ENCODE measurements around the gene SLC27A2.

SLC27A2 gene

GRCh38 chr15:50181969-50182218, at the start of gene SLC27A2:
TSS of gene SLC27A2 (plus strand) at chr15:50182196. CDS start at chr15:50182428, 232 bp downstream.
- TF ChIP-seq GATA3 (IDR thresholded peaks at IDR 0.05; ENCODE audit: low read depth, low read length) (no peak), GATA2 (IDR thresholded peaks at IDR 0.05; ENCODE audit: low read depth, low read length) (no peak)

- TF ChIP-seq GATA3 (IDR thresholded peaks at IDR 0.05; ENCODE audit: low read depth, low read length) (no peak), GATA2 (IDR thresholded peaks at IDR 0.05; ENCODE audit: low read depth, low read length) (no peak)
Observed at GRCh38 chr15:50134524-50135024, 47.4 kb upstream of the SLC27A2 start.

- no peak for TF ChIP-seq GATA2 (IDR thresholded peaks at IDR 0.05; ENCODE audit: low read depth, low read length)
- TF ChIP-seq GATA3 (IDR thresholded peaks at IDR 0.05; ENCODE audit: low read depth, low read length) = no peak
Observed at GRCh38 chr15:50135031-50135551, 46.9 kb upstream of the SLC27A2 start.

- TF ChIP-seq GATA3 (IDR thresholded peaks at IDR 0.05; ENCODE audit: low read depth, low read length) = no peak
- no peak for TF ChIP-seq GATA2 (IDR thresholded peaks at IDR 0.05; ENCODE audit: low read depth, low read length)
Observed at GRCh38 chr15:50137330-50137761, 44.6 kb upstream of the SLC27A2 start.

GRCh38 chr15:50137893-50138292, 44.1 kb upstream of the SLC27A2 start:
- no peak for TF ChIP-seq GATA2 (IDR thresholded peaks at IDR 0.05; ENCODE audit: low read depth, low read length)
- no peak for TF ChIP-seq GATA3 (IDR thresholded peaks at IDR 0.05; ENCODE audit: low read depth, low read length)

GRCh38 chr15:50138391-50138790, 43.6 kb upstream of the SLC27A2 start:
- TF ChIP-seq GATA2 (IDR thresholded peaks at IDR 0.05; ENCODE audit: low read depth, low read length) (no peak), GATA3 (IDR thresholded peaks at IDR 0.05; ENCODE audit: low read depth, low read length) (no peak)

GRCh38 chr15:50140098-50140497, 41.9 kb upstream of the SLC27A2 start:
- TF ChIP-seq GATA3 (IDR thresholded peaks at IDR 0.05; ENCODE audit: low read depth, low read length) (no peak), GATA2 (IDR thresholded peaks at IDR 0.05; ENCODE audit: low read depth, low read length) (no peak)

GRCh38 chr15:50140983-50141382, 41.0 kb upstream of the SLC27A2 start:
- no peak for TF ChIP-seq GATA2 (IDR thresholded peaks at IDR 0.05; ENCODE audit: low read depth, low read length)
- no peak for TF ChIP-seq GATA3 (IDR thresholded peaks at IDR 0.05; ENCODE audit: low read depth, low read length)

- TF ChIP-seq GATA3 (IDR thresholded peaks at IDR 0.05; ENCODE audit: low read depth, low read length) (no peak), GATA2 (IDR thresholded peaks at IDR 0.05; ENCODE audit: low read depth, low read length) (no peak)
Observed at GRCh38 chr15:50141856-50142255, 40.1 kb upstream of the SLC27A2 start.

- TF ChIP-seq GATA3 (IDR thresholded peaks at IDR 0.05; ENCODE audit: low read depth, low read length) = no peak
- no peak for TF ChIP-seq GATA2 (IDR thresholded peaks at IDR 0.05; ENCODE audit: low read depth, low read length)
Observed at GRCh38 chr15:50143255-50143860, 38.6 kb upstream of the SLC27A2 start.

- TF ChIP-seq GATA3 (IDR thresholded peaks at IDR 0.05; ENCODE audit: low read depth, low read length) (no peak), GATA2 (IDR thresholded peaks at IDR 0.05; ENCODE audit: low read depth, low read length) (no peak)
Observed at GRCh38 chr15:50144341-50145120, 37.5 kb upstream of the SLC27A2 start.

GRCh38 chr15:50145451-50145872, 36.5 kb upstream of the SLC27A2 start:
- TF ChIP-seq GATA3 (IDR thresholded peaks at IDR 0.05; ENCODE audit: low read depth, low read length) (no peak), GATA2 (IDR thresholded peaks at IDR 0.05; ENCODE audit: low read depth, low read length) (no peak)

- TF ChIP-seq GATA3 (IDR thresholded peaks at IDR 0.05; ENCODE audit: low read depth, low read length) = no peak
- TF ChIP-seq GATA2 (IDR thresholded peaks at IDR 0.05; ENCODE audit: low read depth, low read length) = no peak
Observed at GRCh38 chr15:50146632-50147031, 35.4 kb upstream of the SLC27A2 start.

GRCh38 chr15:50148362-50148963, 33.5 kb upstream of the SLC27A2 start:
- no peak for TF ChIP-seq GATA2 (IDR thresholded peaks at IDR 0.05; ENCODE audit: low read depth, low read length)
- no peak for TF ChIP-seq GATA3 (IDR thresholded peaks at IDR 0.05; ENCODE audit: low read depth, low read length)
